GM12874 (cell line): ENCODE data around the gene UBA3.

ENCODE experiments used
- CTCF ChIP-seq: IDR thresholded peaks from 2 replicates; pipeline ENCODE4 v1.5.1; 2011; ENCODE audit warnings: low read depth, mild to moderate bottlenecking, control low read depth, low read length, moderate library complexity; ENCODE audit not compliant: insufficient read depth

The UBA3 gene

GRCh38 chr3:69080233-69080920 lies at the start of gene UBA3:
TSS of gene UBA3 (minus strand) at chr3:69080365. CDS start at chr3:69080353, 12 bp downstream.
- no peak for TF ChIP-seq CTCF

GRCh38 chr3:69129531-69129930 lies 49.4 kb upstream of the UBA3 start:
- no peak for TF ChIP-seq CTCF

- no peak for TF ChIP-seq CTCF
Observed at GRCh38 chr3:69128509-69128908, 48.3 kb upstream of the UBA3 start.

GRCh38 chr3:69126999-69127398 lies 46.8 kb upstream of the UBA3 start:
- no peak for TF ChIP-seq CTCF

- no peak for TF ChIP-seq CTCF
Observed at GRCh38 chr3:69126216-69126615, 46.1 kb upstream of the UBA3 start.

- no peak for TF ChIP-seq CTCF
Observed at GRCh38 chr3:69122403-69122802, 42.2 kb upstream of the UBA3 start, which contains the start of gene LMOD3. TSS of gene LMOD3 (minus strand) at chr3:69122595. CDS start at chr3:69122386, 209 bp downstream.

- no peak for TF ChIP-seq CTCF
Observed at GRCh38 chr3:69121950-69122349, 41.8 kb upstream of the UBA3 start.
